ENCODE data around the gene LSM3.

DNA sequence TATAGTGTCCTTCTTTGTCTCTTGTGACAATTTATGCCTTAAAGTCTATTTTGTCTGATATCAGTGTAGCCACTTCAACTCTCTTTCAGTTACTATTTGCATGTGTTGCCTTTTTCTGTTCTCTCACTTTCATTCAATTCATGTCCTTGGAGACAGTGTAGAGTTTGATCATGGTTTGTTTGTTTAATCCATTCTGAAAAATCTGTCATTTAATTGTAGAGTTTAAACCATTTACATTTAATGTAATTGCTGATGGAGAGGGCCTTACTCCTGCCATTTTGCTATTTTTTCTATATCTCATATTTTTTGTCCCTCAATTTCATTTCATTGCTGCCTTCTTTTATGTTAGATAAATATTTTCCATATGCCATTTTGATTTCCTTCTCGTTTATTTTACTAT, 42.3 kb downstream of the LSM3 start:
- TF ChIP-seq, protein P1, sequence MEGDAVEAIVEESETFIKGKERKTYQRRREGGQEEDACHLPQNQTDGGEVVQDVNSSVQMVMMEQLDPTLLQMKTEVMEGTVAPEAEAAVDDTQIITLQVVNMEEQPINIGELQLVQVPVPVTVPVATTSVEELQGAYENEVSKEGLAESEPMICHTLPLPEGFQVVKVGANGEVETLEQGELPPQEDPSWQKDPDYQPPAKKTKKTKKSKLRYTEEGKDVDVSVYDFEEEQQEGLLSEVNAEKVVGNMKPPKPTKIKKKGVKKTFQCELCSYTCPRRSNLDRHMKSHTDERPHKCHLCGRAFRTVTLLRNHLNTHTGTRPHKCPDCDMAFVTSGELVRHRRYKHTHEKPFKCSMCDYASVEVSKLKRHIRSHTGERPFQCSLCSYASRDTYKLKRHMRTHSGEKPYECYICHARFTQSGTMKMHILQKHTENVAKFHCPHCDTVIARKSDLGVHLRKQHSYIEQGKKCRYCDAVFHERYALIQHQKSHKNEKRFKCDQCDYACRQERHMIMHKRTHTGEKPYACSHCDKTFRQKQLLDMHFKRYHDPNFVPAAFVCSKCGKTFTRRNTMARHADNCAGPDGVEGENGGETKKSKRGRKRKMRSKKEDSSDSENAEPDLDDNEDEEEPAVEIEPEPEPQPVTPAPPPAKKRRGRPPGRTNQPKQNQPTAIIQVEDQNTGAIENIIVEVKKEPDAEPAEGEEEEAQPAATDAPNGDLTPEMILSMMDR (IDR thresholded peaks at IDR 0.05), result no peak
- no peak for TF ChIP-seq ZFX (IDR thresholded peaks at IDR 0.05; ENCODE audit: borderline replicate concordance)

Measured in 22Rv1 (cell line).